ENCODE measurements around the gene C10orf90. TPM values are rescaled to one million over a fixed set of nuclear protein-coding genes. Genes with fewer than 3 reads are reported as not detected.
A peak's percentile ranks its signal among the peaks of the same experiment; 100 is the strongest.

Gene C10orf90
- under 1 TPM in 3 of 6 donors, not detected in 3; 0.32 to 0.64 (median 0.47) TPM for total RNA-seq
- not detected for polyA plus RNA-seq

- DNase-seq (no peak), FAIRE-seq (no peak), ATAC-seq (peak in 2 of 4 donors; percentile 18 to 28)
- Histone ChIP-seq H3K9me3 (no peaks in the 10 kb centered on the region), H3K27me3 (no peaks in the 10 kb centered on the region), H3K36me3 (no peaks in the 10 kb centered on the region), H3K4me3 (no peak within 1 kb of the TSS), H3K27ac (peak within 1 kb of the TSS in 2 of 4 donors; percentile 56 to 64), H3K4me1 (no peaks in the 10 kb centered on the region)
- 62 to 69% methylated on average over 12 of the region's 12 CpGs for WGBS, 2 donors
- TF ChIP-seq CTCF (IDR thresholded peaks at IDR 0.05) = no peak
- intact Hi-C loops (cut with DNase I) = no loop called here
These were observed at the start of gene C10orf90 for GRCh38 chr10:126670056-126670894. TSS of gene C10orf90 (minus strand) at chr10:126670693. CDS start at chr10:126670480, 213 bp downstream.

GRCh38 chr10:126716366-126716765, 45.9 kb upstream of the C10orf90 start:
- no peaks in the 10 kb centered on the region for H3K36me3 ChIP-seq
- H3K27me3 ChIP-seq = no peaks in the 10 kb centered on the region
- no peak overlapping the region for H3K27ac ChIP-seq
- no peak for TF ChIP-seq CTCF (IDR thresholded peaks at IDR 0.05)
- no peaks in the 10 kb centered on the region for H3K4me1 ChIP-seq
- ATAC-seq (no peak), DNase-seq (no peak), FAIRE-seq (no peak)
- WGBS, 2 donors = 74 to 94% methylated on average over 1 of the region's 1 CpG
- H3K9me3 ChIP-seq = no peaks in the 10 kb centered on the region
- intact Hi-C loops (cut with DNase I) = no loop called here
- H3K4me3 ChIP-seq = no peak overlapping the region

GRCh38 chr10:126713594-126713993, 43.1 kb upstream of the C10orf90 start:
- H3K27me3 ChIP-seq = no peaks in the 10 kb centered on the region
- ATAC-seq (no peak), FAIRE-seq (no peak), DNase-seq (no peak)
- H3K9me3 ChIP-seq = no peaks in the 10 kb centered on the region
- 47 to 72% methylated on average over 7 of the region's 7 CpGs for WGBS, 2 donors
- no peak for TF ChIP-seq CTCF (IDR thresholded peaks at IDR 0.05)
- intact Hi-C loops (cut with DNase I) = no loop called here
- no peaks in the 10 kb centered on the region for H3K4me1 ChIP-seq
- H3K4me3 ChIP-seq = no peak overlapping the region
- H3K27ac ChIP-seq = no peak overlapping the region
- no peaks in the 10 kb centered on the region for H3K36me3 ChIP-seq

GRCh38 chr10:126712681-126713080, 42.2 kb upstream of the C10orf90 start:
- TF ChIP-seq CTCF (IDR thresholded peaks at IDR 0.05) = no peak
- Histone ChIP-seq H3K9me3 (no peaks in the 10 kb centered on the region), H3K27ac (no peak overlapping the region), H3K4me1 (no peaks in the 10 kb centered on the region), H3K27me3 (no peaks in the 10 kb centered on the region), H3K4me3 (no peak overlapping the region), H3K36me3 (no peaks in the 10 kb centered on the region)
- ATAC-seq (no peak), DNase-seq (no peak), FAIRE-seq (no peak)
- 50 to 74% methylated on average over 6 of the region's 6 CpGs for WGBS, 2 donors
- intact Hi-C loops (cut with DNase I) = no loop called here

- FAIRE-seq = no peak
- Histone ChIP-seq H3K9me3 (no peaks in the 10 kb centered on the region), H3K27ac (no peak overlapping the region), H3K36me3 (no peaks in the 10 kb centered on the region), H3K4me1 (no peaks in the 10 kb centered on the region), H3K4me3 (no peak overlapping the region), H3K27me3 (no peaks in the 10 kb centered on the region)
- no peak for TF ChIP-seq CTCF (IDR thresholded peaks at IDR 0.05)
- no peak for DNase-seq
- intact Hi-C loops (cut with DNase I) = no loop called here
- ATAC-seq = no peak
- 71 to 72% methylated on average over 3 of the region's 3 CpGs for WGBS, 2 donors
These were observed 35.6 kb upstream of the C10orf90 start for GRCh38 chr10:126705951-126706565.
